ENCODE results near the gene SRP14.
"Not testable (repeated sequence)": the region's sequence is repeated elsewhere in the genome, so short reads cannot be mapped to it uniquely, and the experiment has no call there.

SRP14 gene

DNA sequence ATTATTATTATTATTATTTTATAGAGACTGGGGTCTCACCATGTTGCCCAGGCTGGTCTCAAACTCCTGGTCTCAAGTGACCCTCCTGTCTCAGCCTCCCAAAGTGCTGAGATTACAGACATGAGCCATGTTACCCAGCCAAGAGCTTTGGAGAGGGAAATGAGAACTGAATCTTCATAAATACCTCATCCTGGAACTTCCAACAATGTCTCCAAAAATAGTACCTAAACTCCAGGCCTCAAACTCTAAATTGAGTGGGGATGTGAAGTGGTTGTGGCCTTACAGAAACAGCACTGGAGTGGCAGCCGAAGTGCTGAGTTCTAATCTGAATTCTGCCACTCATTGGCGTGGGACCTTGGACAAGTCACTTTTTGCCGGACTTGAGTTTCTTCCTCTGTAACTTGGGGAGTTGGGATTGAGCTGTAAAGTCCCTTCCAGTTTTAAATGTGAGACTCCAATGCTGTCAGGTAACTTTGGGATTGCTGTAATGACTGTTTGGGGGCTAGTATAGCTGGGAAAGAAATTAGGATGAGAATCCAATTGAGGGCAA, 10.0 kb upstream of the SRP14 start:
- no peak for DNase-seq

DNA sequence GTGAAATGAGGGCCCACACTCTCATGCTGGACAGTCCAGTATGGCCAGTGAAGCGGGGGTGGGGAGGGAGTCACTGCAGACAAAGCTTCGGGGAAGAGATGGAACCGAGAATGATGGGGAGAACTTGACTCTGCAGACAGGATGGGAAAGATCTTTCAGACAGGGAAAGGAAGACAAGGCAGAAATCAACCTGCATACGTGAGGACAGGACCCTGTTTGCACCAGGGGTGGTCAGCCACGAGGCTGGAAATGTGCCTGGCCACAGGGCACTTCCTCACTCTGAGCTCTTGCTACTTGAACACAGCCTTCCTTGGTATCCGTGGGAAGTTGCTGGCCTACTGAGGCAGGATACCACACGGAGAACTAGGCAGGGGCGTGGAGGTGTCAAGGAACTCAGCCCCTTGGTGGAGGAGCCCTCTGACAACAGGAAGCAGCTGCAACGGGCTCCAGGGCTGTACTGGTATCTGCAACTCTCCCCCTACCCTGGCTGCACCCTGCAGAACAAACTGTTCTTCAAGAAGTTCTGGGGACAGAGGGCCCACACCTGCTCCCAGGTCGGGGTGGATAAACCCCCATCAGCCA, 9.3 kb upstream of the SRP14 start:
- DNase-seq: no peak

DNA sequence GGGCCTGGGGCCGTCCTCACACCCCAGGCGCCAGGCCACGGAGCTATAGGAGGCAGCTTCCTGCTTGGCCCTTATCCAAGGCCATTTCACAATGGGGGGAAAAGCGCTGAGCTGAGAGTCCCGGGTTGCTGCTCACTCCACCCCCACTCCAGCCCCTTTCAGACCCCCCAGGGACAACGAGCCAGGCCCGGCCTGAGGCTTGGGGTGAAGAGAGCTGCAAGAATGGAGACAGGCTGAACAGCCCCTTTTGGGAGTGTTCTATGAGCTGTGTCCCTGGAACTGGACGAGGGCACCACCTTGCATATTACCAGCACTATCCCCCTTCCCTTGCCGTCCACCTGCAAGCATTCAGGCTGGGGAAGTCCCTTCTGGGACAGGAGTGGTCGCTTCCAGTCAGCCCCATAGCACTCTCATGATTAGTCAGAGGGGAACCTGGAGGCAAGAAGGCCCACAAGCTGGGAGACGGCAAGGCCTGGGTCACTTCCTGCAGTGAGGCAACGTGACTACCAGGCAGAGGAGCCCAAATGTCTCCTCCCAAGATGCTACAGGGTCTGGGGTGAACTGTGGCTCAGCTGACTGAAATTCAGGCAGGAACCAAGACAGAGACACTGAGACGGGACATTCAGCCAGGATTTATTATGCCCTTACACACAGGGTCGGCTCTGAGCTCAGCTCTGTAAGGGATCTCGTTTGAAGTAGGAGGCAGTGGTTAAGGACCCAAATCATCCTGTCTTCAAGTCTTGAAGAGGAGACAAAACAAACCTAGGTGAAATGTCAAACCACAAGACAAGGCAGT, 8.6 kb upstream of the SRP14 start:
- DNase-seq: peak; percentile 29

DNA sequence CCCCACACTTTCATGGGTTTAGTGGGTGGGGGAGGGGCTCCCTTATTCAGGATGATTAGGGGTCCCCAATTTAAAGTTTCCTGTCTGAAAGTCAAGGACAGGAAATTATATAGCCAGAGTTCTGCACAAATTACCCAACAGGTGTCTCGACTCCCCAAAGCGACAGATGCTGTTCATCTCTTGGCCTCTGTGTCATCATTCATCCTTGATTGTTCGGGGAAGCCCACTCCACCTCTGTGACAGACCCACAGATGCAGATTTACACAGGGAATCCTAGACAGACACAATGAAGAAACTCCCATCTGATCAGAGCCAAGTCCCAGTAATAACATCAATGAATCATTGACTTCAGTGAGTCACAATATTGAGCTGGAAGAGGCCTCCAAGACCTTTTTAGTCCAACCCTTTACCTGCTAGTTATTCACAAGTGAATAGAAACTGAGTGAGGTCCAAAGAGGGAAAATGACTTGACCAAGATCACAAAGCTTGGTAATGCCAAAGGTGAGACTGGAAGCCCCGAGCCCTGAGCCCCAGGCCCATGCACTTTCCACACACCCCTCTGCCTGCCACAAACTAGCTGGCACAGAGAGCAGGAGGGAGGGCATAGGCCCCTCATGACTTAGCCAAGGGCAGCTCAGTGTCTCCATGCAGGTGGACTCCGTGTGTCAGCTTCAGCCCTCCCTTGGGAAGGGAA, 7.9 kb upstream of the SRP14 start:
- no peak for DNase-seq

DNA sequence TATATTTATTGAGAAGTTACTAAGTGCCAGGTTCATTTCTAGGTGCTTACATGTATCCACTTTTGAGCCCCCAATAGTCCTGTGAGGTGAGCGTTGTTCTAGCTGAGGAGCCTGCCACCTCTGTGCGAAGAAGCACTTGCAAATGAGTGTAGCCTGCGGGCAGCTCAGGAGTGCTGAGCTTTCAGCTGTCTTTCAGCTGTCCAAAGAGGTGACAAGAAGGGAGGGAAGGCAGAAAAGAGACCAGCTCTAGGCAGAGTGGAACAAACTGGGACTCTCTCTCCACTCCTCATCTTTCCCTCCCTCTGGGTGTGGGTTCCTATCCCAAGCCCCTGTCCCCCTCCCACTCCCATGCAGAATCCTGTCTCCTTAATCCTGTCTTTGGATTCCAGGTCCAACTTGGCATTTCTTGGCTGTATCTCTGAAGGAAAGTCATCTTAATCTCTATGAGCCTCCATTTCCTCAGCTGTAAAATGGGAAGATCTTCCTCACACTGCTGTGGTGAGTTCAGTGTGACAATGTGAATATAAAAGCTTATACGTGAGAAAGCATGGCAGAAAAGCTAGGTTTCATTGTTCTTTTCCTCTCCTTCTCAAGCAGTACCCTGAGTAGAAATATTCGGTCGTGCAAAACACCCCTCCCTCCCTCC, 6.7 kb upstream of the SRP14 start:
- DNase-seq: no peak

DNA sequence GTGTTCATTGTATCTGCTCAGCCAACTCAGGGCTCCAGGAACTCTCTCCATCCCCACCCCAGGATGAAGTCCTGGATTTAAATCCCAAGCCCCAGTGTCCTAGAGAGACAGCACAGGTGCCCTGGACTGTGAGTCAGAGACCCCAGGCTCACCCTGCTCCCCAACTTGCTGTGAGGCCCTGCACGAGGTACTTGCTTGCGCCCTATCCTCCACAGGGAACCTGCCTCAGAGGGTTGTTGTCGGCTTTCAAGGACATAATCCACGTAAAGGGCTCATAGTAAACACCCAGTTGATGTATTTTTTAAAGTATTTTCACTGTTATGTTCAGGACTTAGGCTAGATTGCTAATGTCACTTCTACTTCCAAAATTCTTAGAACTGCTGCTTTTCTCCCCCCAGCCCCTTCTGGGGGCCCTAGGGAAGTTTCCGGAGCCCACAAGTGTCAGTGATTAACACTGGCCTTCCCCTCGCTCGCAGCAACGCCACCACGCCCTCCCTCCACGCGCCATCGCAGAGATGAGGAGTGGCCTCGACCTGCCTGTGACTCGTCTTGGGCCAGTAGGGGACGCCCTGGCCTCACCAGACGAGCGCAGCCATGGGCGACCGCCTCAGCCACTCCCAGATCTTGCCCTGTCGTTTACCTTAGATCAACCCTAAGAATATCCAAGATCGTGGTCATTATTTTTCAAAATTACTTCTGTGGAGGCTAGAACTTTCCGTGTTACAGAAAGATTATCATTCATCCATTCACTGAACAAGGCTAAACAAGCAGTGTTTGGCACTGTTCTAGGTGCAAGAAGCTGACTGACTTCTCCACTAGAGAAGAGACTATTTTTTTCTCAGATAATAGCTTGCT, 6.0 kb upstream of the SRP14 start:
- DNase-seq: peak; percentile 57

DNA sequence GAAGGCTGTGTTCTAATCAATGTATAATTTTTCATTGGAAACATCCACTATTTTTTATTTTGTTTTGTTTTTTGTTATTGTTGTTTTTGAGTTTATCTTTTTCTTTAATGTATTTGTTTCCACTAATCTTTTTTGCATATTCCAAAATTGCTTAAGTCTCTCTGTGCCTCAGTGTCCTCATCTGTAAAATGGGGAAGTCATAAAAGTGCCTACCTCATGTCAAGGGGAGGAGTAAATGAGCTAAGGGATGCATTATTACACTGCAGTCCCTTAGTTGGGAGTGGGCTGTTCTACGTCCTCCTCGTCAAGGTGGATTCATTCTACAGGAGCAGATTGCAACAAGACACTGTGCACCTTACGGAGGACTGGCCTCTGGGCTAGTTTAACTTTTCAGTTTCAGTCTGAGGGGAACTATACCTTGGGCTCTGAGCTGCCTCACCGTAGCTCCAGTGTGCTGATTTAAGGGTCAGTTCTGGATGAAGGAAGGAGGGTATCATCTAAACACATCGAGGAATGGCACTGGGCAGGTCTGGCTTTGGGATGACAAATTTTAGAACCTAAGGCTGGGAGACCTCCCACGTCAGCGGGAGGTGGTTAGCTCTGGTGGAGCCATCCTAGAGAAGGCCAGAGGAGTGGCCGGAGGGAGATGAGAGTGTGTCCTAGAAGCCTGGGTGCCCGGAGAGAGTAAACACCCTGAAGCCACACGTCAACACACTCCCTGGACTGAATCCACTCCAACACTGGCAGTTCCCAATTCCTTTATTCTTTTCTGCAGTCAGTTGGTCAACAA, 5.1 kb upstream of the SRP14 start:
- DNase-seq: no peak

DNA sequence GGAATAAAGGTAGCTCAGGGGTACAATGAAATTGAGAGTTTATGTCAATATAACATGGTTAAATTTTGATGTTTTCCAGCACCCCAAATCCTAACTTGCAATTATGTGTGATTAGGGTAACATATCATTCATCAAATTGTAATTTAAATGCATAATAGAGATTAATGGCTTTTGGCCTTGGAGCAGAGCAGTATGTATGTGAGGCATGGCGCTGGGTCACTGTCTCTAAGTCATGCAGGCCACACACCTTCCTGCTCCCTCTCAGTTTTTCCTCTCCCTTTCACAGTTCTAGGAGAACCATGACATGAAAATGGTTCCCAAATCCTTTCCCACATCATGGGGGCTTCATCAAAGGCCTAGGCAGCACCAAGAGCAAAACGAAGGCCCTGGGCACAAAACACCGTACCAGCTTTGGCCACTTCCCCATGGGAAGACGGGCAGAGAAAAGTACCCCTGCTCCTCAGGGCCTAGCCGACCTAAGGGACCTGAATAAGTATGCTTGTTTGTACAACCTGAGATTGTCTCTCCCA, 3.9 kb upstream of the SRP14 start:
- no peak for DNase-seq

DNA sequence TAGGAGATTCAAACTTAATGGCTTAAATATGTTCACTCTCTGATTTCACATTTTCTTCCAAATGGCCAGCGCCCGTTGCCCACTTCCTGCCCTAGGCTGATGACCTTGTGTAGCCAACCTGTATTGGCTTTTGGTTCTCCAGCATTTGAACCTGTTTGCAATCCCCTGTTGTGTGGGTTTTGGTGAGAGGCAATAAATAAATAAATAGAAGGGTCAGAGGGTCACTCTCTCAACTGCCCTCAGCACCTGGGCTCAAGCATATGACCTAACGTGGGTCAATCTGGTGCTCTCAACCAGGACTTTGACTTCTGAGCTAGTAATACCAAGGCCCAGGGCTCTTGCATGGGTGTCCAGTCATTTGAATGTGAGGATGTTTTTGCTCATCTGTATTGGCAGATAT, 1.8 kb upstream of the SRP14 start:
- DNase-seq: no peak

DNA sequence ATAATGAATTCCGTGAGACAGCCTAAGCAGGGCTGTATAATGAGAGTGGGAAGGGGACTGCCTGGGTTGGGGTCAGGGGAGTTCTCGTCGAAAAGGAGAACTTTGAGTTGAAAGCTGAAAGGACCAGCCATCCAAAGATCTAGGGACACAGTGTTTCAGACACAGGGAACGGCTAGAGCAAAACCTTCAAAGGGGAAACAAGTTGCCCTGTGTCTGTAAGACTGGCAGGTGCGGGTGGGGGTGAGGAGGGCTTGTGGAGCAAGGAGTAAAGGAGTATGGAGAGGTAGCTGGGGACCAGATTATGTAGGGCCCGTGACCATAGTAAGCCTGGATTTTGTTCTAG, 1.3 kb upstream of the SRP14 start:
- DNase-seq: no peak

DNA sequence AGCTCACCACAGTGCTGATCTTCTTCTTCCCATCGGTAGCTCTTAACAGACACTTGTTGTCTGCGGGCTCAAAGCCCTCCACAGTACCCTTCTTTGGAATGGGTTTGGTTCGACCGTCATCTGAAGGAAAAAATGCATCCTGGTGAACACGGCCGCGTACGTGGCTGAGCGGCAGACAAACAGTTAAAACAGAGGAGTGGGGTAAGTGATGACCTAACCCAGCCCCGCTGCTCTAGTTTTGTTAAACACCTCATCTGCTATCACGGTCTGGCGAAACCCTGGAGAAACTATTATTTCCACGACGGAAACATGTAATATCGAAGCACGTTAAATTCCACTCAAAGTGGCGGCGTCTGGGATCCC, 725 bp downstream of the SRP14 start:
- no peak for DNase-seq

DNA sequence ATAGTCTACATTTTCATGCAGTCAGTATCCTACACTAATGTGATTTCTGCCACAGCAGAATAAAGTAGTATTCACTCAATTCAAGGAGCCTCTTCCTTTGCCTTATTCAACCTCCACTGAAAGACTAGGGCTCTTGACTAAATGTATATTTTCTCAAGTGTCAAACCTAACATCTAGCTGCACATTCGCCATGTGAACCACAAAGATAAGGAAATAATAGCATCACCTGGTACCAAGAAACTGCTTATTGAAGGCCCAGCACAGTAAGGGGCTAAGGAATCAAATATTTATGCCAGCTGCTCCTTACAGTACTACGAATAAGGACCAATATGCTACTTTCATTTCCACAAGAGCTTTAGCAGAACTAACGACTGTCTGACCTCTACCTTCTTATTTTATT, 1.3 kb downstream of the SRP14 start:
- no peak for DNase-seq

DNA sequence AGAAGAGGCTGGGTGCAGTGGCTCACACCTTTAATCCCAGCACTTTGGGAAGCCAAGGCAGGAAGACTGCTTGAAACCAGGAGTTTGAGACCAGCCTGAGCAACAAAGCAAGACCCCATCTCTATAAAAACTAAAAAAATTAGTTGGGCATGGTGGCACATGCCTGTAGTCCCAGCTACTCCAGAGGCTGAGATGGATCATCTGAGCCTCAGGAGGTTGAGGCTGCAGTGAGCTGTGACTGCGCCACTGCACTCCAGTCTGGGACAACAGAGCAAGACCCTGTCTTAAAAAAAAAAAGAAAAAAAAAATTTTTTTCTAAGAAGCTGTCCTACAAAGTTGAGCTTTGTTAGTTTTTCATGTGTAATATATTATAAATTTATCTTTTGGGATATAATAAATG, 3.8 kb downstream of the SRP14 start:
- not testable (repeated sequence) for DNase-seq

DNA sequence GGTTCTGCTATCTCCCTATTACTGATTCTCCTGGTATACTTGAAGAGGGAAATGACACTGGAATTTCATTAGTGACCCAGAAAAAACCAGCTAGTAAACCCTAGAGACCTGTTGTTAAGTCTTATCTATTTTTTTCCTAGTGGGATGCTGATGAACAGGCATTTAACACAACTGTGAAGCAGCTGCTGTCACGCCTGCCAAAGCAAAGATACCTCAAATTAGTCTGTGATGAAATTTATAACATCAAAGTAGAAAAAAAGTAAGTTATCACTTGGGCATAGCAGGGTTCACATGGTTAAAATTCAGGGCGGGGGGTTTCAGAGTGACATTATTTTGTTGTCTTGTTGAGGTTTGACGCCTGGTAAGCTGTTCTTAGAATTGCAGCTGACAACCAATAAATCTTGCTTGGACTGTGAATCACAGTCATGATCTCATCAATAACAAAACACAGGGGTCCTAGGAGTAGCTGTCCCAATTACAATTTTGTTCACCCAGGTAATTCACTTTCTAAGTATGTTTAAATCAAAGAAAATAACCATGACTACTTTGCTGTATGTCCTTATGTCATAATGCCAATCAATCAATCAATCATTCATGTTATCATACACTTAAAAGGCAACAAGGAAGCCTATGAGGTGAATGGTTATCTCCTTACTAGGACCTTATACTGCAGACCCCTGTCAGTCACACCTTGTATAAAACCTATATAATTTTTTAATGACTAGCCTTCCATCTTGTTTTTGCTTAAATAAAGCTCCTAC, 4.6 kb downstream of the SRP14 start:
- DNase-seq: no peak

DNA sequence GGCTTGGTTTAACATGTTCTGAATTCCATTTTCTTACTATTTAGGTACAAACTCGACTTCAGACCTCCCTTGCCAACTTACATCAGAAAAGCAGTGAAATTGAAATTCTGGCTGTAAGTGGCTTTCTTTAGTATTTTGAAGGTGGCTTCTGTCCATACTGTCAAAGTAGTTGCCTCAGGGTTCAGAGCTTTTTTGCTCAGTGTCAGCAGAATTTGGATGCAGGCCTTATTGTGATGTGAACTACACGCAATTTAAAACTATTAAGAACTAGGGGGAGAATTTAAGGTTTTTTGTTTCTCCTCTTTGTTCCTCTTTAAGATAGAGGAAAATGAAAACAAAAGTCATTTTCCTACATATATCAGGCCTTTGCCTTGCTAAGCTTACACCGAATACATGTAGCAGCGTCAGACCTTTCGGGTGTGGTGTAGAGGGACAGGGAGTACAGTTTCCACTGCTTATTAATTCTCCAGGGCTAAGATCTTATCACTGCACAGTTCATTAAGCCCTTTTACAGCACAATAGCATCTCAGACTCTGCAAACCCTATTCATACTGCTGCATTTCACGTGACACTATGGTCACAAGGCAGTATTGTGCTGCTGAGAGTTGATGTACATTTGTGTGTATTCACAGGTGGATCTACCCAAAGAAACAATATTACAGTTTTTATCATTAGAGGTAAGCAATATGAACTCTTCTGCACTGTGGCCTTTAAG, 6.7 kb downstream of the SRP14 start:
- no peak for DNase-seq

DNA sequence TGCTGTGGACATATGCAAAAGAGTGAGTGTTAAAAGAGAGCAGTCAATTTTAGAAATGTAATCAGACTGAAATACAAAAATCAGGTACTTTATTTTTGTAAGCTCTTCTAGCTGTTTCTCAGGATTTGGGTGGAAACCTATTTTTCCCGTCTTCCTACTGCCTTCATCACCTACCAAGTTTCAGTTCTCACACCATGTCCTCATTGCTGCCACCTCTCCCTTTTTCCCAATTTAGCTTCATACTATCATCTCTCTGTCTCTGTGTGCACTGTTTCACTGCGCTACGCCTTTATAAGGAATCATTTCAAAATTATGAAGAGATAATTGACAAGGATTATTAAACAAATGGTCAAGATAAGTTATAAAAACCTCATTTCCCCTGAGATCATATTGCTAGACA, 7.7 kb downstream of the SRP14 start:
- no peak for DNase-seq

DNA sequence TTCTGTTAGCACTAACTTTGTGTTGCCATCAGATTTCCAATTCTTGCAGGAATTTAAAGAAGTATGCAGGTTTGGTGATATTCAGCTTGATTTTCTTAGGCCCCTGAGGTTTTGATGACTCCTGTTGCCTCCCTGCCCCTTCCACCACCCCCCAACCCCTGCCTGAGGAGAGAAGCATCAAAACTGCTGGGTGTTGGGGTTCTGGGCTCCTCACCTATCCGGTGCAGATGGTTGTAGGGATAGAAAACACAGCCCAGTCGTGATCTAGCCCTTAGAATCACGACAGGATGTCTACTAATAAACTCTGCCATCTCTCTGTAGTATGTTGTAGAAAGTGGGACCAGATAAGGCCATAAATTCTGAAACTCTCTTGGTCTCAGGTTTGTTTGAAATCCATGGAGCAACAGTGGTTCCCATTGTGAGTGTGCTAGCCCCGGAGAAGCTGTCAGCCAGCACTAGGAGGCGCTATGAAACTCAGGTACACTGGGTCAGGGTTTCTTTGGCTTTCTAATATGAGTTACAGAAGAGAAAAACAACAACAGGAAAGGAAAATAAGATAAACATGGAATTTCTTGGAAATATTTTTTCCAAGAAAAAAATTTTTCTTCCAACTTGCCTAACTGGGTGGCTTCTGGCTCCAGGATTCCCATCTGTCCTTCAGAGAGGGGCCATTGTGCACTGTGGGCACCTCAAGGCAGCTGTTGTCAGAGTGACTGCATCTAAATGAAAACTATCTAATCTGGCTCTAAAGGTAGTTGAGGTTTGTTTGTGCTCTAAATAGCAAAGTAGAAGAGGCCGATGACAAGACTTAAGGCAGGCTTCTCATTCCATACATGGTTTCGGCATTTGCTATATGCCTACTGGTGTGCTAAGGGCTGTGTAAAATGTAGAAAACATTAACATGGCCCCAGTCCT, 8.7 kb downstream of the SRP14 start:
- no peak for DNase-seq

DNA sequence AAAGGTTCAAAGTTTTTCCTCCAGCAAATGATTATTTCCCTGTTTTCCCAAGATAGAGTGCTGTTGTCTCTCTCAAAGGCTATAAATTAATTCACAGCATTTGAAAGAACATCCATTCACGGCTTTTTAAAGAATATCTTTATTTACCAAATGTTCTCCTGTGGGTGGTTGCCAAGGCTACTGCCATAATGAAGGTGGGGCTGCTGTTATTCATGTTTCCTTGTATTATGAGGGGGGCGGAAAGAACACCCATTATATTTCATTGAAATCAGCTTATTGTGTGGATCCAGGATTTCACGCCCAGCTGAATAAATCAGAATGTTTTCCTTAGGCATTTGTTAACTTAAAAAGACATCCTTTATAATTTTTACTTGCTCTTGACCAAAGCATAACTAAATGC, 10.1 kb downstream of the SRP14 start:
- DNase-seq: no peak

DNA sequence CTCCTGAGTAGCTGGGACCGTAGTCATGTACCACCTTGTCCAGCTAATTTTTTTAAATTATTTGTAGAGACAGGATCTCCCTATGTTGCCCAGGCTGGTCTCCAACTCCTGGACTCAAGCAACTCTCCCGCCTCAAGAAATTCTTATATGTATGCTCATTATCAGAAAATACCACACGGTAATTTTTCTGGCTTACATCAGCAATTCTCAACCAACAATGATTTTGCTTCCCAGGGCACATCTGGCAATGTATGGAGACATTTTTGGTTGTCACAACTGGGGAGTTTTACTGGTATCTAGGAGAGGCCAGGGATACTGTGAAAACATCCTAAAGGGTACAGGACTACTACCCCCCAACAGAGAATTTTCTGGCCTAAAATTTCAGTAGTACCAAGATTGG, 10.8 kb downstream of the SRP14 start:
- DNase-seq: no peak
